Bronchial epithelial cell (primary cell): ENCODE results near the gene LOXHD1. TPM values are rescaled to one million over a fixed set of nuclear protein-coding genes. Genes with fewer than 3 reads are reported as not detected.

ENCODE experiments used
- DNase-seq: peaks from one replicate; pipeline ENCODE4 v3.0.0-alpha.2; 2010; ENCODE audit warnings: low read depth
- FAIRE-seq: peaks from 2 replicates; lab custom pipeline; 2011; peaks lifted over from hg19 to GRCh38; lab: Jason Lieb, UNC
- H3K27me3 ChIP-seq: 2 replicates; pipeline ENCODE4 v1.5.1; 2011; ENCODE audit warnings: low read length; ENCODE audit not compliant: control insufficient read depth, insufficient read depth
- H3K36me3 ChIP-seq: 2 replicates; pipeline ENCODE4 v1.5.1; 2011; ENCODE audit warnings: low read length; ENCODE audit not compliant: control insufficient read depth, insufficient read depth
- H3K4me3 ChIP-seq: 2 replicates; pipeline ENCODE4 v1.5.1; 2011; ENCODE audit warnings: mild to moderate bottlenecking, low read depth, low read length, control low read depth
- total RNA-seq: library from RNA; depleted of rRNA; stranded (reverse); fragments of >200 nt; gene quantifications from 2 replicates; pipeline ENCODE4 v1.2.1, GENCODE V29; 2014
- TF ChIP-seq, protein P1 (sequence below): IDR thresholded peaks from 2 replicates; pipeline ENCODE4 v1.5.1; 2011; ENCODE audit warnings: mild to moderate bottlenecking, moderate library complexity, low read length, control low read depth, inconsistent platforms; ENCODE audit not compliant: insufficient read depth, severe bottlenecking

Gene LOXHD1
- total RNA-seq, 1 donor from 2014 or later: not detected

DNA sequence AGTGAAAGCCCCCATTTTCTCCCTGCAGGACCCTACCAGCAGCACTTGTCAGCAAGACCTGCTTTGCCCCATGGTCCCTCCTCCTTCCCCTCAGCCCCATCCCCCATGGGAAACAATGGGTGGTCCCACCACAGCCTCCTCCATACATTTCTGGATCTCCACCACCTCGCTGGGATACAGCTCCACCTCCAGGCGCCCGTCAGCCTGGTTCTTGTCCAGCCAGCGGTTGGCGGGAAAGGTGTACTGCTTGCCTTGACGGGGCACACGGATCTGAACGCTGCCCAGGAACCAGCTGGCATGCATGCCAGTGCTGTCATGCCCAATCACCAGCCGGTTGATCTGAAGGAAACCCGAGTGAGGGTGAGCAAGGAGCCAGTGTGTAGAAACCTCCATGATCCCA, 90.9 kb downstream of the LOXHD1 start:
- no peak for FAIRE-seq
- Histone ChIP-seq H3K36me3 (no peaks in the 10 kb centered on the region), H3K4me3 (no peak overlapping the region), H3K27me3 (no peaks in the 10 kb centered on the region)
- no peak for DNase-seq
- TF ChIP-seq, protein P1, sequence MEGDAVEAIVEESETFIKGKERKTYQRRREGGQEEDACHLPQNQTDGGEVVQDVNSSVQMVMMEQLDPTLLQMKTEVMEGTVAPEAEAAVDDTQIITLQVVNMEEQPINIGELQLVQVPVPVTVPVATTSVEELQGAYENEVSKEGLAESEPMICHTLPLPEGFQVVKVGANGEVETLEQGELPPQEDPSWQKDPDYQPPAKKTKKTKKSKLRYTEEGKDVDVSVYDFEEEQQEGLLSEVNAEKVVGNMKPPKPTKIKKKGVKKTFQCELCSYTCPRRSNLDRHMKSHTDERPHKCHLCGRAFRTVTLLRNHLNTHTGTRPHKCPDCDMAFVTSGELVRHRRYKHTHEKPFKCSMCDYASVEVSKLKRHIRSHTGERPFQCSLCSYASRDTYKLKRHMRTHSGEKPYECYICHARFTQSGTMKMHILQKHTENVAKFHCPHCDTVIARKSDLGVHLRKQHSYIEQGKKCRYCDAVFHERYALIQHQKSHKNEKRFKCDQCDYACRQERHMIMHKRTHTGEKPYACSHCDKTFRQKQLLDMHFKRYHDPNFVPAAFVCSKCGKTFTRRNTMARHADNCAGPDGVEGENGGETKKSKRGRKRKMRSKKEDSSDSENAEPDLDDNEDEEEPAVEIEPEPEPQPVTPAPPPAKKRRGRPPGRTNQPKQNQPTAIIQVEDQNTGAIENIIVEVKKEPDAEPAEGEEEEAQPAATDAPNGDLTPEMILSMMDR: no peak

DNA sequence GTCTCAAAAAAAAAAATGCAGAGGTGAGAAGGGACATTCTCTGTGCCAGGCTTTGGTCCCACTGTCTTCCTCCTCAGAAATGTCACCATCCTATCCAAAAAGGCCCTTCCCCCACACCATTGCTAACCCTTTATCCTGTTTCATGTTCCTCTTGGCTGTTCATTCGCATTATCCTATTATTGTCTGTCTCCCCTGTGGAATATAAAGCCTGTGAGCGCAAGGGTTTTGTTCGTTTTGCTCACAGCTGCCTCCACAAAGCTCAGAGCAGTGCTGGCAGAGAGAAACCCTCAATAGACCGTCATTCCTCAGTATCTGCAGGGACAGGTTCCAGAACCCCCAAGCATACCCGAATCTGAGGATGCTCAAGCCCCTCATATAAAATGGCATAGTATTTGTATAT, 91.8 kb downstream of the LOXHD1 start:
- DNase-seq (no peak), FAIRE-seq (no peak)
- TF ChIP-seq, protein P1: no peak
- no peaks in the 10 kb centered on the region for H3K27me3 ChIP-seq
- H3K4me3 ChIP-seq: no peak overlapping the region
- no peaks in the 10 kb centered on the region for H3K36me3 ChIP-seq

DNA sequence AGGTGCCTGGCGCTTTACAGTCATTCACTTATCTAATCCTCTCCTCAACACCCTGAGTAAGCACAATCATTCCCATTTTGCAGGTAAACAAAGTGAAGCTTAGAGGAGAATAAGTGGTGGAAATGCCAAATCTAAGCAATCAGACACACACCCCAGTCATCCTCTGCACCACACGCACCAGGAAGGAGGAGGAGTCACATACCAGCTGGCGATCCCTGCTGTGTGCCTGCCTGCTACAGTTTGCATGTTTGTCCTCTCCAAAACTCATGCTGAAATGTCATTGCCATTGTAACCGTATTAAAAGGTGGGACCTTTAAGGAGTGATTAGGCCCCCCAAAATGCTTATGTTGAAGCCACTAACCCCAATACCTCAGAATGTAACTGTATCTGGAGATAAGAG, 93.7 kb downstream of the LOXHD1 start:
- no peak overlapping the region for H3K4me3 ChIP-seq
- no peaks in the 10 kb centered on the region for H3K36me3 ChIP-seq
- H3K27me3 ChIP-seq: no peaks in the 10 kb centered on the region
- DNase-seq (no peak), FAIRE-seq (no peak)
- TF ChIP-seq, protein P1: no peak

DNA sequence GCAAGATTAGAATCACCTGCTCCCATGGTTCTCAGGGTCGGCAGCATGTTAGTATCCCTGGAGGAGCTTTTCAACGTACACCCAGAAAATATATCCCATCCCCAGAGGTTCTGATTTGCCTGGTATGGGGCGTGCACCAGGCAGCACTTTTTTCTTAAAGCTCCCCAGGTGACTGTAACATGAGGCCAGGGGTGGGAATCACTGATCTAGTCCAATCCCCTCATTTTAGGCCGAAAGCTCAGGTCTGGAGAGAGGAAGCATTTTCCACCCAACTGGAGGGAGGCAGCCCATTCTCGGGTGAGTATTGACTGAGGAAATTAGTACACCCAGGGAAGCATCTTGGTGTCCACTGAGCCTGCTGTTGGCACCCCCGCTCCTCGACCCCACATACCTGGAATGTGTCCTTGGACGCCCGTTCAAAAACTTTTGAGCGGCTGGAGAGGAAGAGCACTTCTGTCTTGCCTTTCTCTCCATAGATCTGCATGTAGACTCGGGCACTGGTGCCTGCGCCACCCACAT, 94.3 kb downstream of the LOXHD1 start:
- no peak for FAIRE-seq
- DNase-seq: no peak
- Histone ChIP-seq H3K27me3 (no peaks in the 10 kb centered on the region), H3K4me3 (no peak overlapping the region), H3K36me3 (no peaks in the 10 kb centered on the region)
- TF ChIP-seq, protein P1: no peak

DNA sequence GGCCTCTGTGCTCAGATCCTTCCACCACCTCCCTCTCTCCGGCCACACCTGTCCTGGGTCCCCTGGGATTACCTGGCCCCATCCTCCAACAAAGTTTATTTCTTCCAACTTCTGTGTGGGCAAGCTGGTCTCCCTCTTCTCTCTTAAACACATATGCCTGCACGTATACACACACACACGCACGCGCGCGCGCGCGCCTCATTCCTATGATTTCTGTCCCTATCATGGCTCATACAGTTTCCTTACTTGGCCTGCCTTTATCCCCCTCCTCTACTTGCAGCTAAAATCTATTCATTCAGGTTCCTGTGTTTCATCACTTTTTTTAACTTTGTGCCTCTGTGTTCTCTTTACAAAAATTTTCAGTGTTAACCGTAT, 96.4 kb downstream of the LOXHD1 start:
- TF ChIP-seq, protein P1: no peak
- FAIRE-seq (no peak), DNase-seq (no peak)
- Histone ChIP-seq H3K4me3 (no peak overlapping the region), H3K36me3 (no peaks in the 10 kb centered on the region), H3K27me3 (no peaks in the 10 kb centered on the region)
